ENCODE results near the gene CDC20B. TPM values are rescaled to one million over a fixed set of nuclear protein-coding genes. Genes with fewer than 3 reads are reported as not detected.

CDC20B gene
- total and polyA plus RNA-seq, 2 experiments from 2014 or later = not detected

GRCh38 chr5:55205001-55205400, 32.0 kb upstream of the CDC20B start (continued):
- TF ChIP-seq ZNF114 (CRISPR knock-in tag; IDR thresholded peaks at IDR 0.05) = no peak
- TF ChIP-seq CREB1 (CRISPR knock-in tag; IDR thresholded peaks at IDR 0.05; ENCODE audit: low read depth) = no peak
- TF ChIP-seq, protein P1, sequence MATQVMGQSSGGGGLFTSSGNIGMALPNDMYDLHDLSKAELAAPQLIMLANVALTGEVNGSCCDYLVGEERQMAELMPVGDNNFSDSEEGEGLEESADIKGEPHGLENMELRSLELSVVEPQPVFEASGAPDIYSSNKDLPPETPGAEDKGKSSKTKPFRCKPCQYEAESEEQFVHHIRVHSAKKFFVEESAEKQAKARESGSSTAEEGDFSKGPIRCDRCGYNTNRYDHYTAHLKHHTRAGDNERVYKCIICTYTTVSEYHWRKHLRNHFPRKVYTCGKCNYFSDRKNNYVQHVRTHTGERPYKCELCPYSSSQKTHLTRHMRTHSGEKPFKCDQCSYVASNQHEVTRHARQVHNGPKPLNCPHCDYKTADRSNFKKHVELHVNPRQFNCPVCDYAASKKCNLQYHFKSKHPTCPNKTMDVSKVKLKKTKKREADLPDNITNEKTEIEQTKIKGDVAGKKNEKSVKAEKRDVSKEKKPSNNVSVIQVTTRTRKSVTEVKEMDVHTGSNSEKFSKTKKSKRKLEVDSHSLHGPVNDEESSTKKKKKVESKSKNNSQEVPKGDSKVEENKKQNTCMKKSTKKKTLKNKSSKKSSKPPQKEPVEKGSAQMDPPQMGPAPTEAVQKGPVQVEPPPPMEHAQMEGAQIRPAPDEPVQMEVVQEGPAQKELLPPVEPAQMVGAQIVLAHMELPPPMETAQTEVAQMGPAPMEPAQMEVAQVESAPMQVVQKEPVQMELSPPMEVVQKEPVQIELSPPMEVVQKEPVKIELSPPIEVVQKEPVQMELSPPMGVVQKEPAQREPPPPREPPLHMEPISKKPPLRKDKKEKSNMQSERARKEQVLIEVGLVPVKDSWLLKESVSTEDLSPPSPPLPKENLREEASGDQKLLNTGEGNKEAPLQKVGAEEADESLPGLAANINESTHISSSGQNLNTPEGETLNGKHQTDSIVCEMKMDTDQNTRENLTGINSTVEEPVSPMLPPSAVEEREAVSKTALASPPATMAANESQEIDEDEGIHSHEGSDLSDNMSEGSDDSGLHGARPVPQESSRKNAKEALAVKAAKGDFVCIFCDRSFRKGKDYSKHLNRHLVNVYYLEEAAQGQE (IDR thresholded peaks at IDR 0.05; ENCODE audit: unreplicated experiment) = no peak
- no peak for TF ChIP-seq CTCF (conservative IDR thresholded peaks at IDR 0.05; ENCODE audit: low read depth in 2 of 2)
- no peak for TF ChIP-seq EZH2 (IDR thresholded peaks at IDR 0.05; ENCODE audit: low read depth, unreplicated experiment)
- no peak for TF ChIP-seq NANOG (IDR thresholded peaks at IDR 0.05; ENCODE audit: borderline replicate concordance)
- no peak for TF ChIP-seq ETS1 (IDR thresholded peaks at IDR 0.05)

DNA sequence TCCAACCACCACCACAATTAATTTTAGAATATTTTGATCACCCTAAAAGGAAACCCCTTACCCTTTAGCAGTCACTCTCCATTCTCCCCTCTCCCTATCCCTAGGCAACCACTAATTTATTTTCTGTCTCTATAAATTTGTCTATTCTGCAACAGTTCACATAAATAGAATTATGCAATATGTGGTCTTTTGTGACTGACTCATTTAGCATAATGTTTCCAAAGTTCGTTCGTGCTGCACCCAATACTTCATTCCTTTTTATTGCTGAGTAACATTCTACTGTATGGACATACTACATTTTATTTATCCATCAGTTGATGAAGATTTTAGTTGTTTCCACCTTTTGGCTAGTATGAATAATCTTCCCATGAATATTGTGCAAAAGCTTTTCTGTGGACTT, 18.2 kb upstream of the CDC20B start:
- no peak overlapping the region for H3K27ac Mint-ChIP-seq
- no peaks in the 10 kb centered on the region for H3K36me3 Mint-ChIP-seq (ENCODE audit: low read depth)
- no peaks in the 10 kb centered on the region for H3K9me3 Mint-ChIP-seq
- DNase-seq (ENCODE audit: low spot score) (no peak), ATAC-seq (no peak)
- no peak overlapping the region for H3K4me3 Mint-ChIP-seq
- no peaks in the 10 kb centered on the region for H3F3A ChIP-seq (replicated peaks; ENCODE audit: low read depth)
- H3K27me3 Mint-ChIP-seq (ENCODE audit: insufficient read depth, low read depth, poor library complexity) = peaks cover 5% of the 10 kb centered on the region
- no peaks in the 10 kb centered on the region for H3K4me1 ChIP-seq (ENCODE audit: insufficient read depth)
- H3K4me2 ChIP-seq = no peak overlapping the region
- H4K20me1 ChIP-seq (replicated peaks; ENCODE audit: insufficient read depth) = no peaks in the 10 kb centered on the region
- H2AFZ ChIP-seq = no peak overlapping the region
- no peaks in the 10 kb centered on the region for H3K9me2 ChIP-seq (ENCODE audit: insufficient read depth)
- no peak overlapping the region for H3K4me3 ChIP-seq
- no peaks in the 10 kb centered on the region; the same call in 2 of the 3 replicates for H3K4me1 Mint-ChIP-seq
- no peaks in the 10 kb centered on the region for H3K36me3 ChIP-seq (ENCODE audit: insufficient read depth)
- H3K79me2 ChIP-seq (replicated peaks; ENCODE audit: insufficient read depth) = no peaks in the 10 kb centered on the region
- H3K27me3 ChIP-seq (ENCODE audit: insufficient read depth) = peaks cover 3% of the 10 kb centered on the region; the same call in 1 of the 2 replicates
- no peak overlapping the region for H3K27ac ChIP-seq (ENCODE audit: low read depth)
- no peak for TF ChIP-seq ETS1 (IDR thresholded peaks at IDR 0.05)
- TF ChIP-seq, protein P2, sequence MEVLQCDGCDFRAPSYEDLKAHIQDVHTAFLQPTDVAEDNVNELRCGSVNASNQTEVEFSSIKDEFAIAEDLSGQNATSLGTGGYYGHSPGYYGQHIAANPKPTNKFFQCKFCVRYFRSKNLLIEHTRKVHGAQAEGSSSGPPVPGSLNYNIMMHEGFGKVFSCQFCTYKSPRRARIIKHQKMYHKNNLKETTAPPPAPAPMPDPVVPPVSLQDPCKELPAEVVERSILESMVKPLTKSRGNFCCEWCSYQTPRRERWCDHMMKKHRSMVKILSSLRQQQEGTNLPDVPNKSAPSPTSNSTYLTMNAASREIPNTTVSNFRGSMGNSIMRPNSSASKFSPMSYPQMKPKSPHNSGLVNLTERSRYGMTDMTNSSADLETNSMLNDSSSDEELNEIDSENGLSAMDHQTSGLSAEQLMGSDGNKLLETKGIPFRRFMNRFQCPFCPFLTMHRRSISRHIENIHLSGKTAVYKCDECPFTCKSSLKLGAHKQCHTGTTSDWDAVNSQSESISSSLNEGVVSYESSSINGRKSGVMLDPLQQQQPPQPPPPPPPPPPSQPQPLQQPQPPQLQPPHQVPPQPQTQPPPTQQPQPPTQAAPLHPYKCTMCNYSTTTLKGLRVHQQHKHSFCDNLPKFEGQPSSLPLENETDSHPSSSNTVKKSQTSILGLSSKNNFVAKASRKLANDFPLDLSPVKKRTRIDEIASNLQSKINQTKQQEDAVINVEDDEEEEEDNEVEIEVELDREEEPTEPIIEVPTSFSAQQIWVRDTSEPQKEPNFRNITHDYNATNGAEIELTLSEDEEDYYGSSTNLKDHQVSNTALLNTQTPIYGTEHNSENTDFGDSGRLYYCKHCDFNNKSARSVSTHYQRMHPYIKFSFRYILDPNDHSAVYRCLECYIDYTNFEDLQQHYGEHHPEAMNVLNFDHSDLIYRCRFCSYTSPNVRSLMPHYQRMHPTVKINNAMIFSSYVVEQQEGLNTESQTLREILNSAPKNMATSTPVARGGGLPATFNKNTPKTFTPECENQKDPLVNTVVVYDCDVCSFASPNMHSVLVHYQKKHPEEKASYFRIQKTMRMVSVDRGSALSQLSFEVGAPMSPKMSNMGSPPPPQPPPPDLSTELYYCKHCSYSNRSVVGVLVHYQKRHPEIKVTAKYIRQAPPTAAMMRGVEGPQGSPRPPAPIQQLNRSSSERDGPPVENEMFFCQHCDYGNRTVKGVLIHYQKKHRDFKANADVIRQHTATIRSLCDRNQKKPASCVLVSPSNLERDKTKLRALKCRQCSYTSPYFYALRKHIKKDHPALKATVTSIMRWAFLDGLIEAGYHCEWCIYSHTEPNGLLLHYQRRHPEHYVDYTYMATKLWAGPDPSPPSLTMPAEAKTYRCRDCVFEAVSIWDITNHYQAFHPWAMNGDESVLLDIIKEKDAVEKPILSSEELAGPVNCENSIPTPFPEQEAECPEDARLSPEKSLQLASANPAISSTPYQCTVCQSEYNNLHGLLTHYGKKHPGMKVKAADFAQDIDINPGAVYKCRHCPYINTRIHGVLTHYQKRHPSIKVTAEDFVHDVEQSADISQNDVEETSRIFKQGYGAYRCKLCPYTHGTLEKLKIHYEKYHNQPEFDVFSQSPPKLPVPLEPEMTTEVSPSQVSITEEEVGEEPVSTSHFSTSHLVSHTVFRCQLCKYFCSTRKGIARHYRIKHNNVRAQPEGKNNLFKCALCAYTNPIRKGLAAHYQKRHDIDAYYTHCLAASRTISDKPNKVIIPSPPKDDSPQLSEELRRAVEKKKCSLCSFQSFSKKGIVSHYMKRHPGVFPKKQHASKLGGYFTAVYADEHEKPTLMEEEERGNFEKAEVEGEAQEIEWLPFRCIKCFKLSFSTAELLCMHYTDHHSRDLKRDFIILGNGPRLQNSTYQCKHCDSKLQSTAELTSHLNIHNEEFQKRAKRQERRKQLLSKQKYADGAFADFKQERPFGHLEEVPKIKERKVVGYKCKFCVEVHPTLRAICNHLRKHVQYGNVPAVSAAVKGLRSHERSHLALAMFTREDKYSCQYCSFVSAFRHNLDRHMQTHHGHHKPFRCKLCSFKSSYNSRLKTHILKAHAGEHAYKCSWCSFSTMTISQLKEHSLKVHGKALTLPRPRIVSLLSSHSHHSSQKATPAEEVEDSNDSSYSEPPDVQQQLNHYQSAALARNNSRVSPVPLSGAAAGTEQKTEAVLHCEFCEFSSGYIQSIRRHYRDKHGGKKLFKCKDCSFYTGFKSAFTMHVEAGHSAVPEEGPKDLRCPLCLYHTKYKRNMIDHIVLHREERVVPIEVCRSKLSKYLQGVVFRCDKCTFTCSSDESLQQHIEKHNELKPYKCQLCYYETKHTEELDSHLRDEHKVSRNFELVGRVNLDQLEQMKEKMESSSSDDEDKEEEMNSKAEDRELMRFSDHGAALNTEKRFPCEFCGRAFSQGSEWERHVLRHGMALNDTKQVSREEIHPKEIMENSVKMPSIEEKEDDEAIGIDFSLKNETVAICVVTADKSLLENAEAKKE (CRISPR knock-in tag; IDR thresholded peaks at IDR 0.05) = no peak
- no peak for TF ChIP-seq JUNB (IDR thresholded peaks at IDR 0.05; ENCODE audit: unreplicated experiment)
- TF ChIP-seq STAT1 (IDR thresholded peaks at IDR 0.05; ENCODE audit: unreplicated experiment) = no peak
